ENCODE measurements around the gene RNF41.
"Not testable (repeated sequence)": the region's sequence is repeated elsewhere in the genome, so short reads cannot be mapped to it uniquely, and the experiment has no call there.

RNF41 gene

GRCh38 chr12:56221757-56222530 is at the start of gene RNF41:
TSS of gene RNF41 (minus strand) at chr12:56221922. CDS start at chr12:56214047, 7,875 bp downstream.
- peak; percentile 87 for DNase-seq (ENCODE audit: low read depth in 2 of 2)

GRCh38 chr12:56271031-56271430 is 49.3 kb upstream of the RNF41 start:
- DNase-seq (ENCODE audit: low read depth in 2 of 2) = no peak

- no peak for DNase-seq (ENCODE audit: low read depth in 2 of 2)
Observed at GRCh38 chr12:56267443-56268071, 45.8 kb upstream of the RNF41 start.

- peak; percentile 81 to 83 for DNase-seq (ENCODE audit: low read depth in 2 of 2)
Observed at GRCh38 chr12:56266693-56267442, 45.1 kb upstream of the RNF41 start, which contains the start of gene COQ10A. TSS of gene COQ10A (plus strand) at chr12:56266942. CDS start at chr12:56267119, 177 bp downstream.

GRCh38 chr12:56266068-56266692 is 44.5 kb upstream of the RNF41 start:
- not testable (repeated sequence) for DNase-seq (ENCODE audit: low read depth in 2 of 2)

GRCh38 chr12:56262955-56263354 is 41.2 kb upstream of the RNF41 start:
- DNase-seq (ENCODE audit: low read depth in 2 of 2) = not testable (repeated sequence)

- no peak for DNase-seq (ENCODE audit: low read depth in 2 of 2)
Observed at GRCh38 chr12:56261503-56262232, 39.9 kb upstream of the RNF41 start.

- DNase-seq (ENCODE audit: low read depth in 2 of 2) = no peak
Observed at GRCh38 chr12:56260921-56261320, 39.2 kb upstream of the RNF41 start.

GRCh38 chr12:56260380-56260779 is 38.7 kb upstream of the RNF41 start:
- DNase-seq (ENCODE audit: low read depth in 2 of 2) = no peak

- DNase-seq (ENCODE audit: low read depth in 2 of 2) = no peak
Observed at GRCh38 chr12:56258820-56259183, 37.1 kb upstream of the RNF41 start.

- peak; percentile 17 to 75 for DNase-seq (ENCODE audit: low read depth in 2 of 2)
Observed at GRCh38 chr12:56258068-56258819, 36.5 kb upstream of the RNF41 start, which contains the start of gene ANKRD52. TSS of gene ANKRD52 (minus strand) at chr12:56258384. CDS start at chr12:56258269, 115 bp downstream.

GRCh38 chr12:56257491-56258067 is 35.9 kb upstream of the RNF41 start:
- DNase-seq (ENCODE audit: low read depth in 2 of 2) = no peak

GRCh38 chr12:56257071-56257470 is 35.3 kb upstream of the RNF41 start:
- no peak for DNase-seq (ENCODE audit: low read depth in 2 of 2)

- no peak for DNase-seq (ENCODE audit: low read depth in 2 of 2)
Observed at GRCh38 chr12:56256326-56256960, 34.7 kb upstream of the RNF41 start.

GRCh38 chr12:56255671-56256070 is 33.9 kb upstream of the RNF41 start:
- DNase-seq (ENCODE audit: low read depth in 2 of 2) = no peak

- no peak for DNase-seq (ENCODE audit: low read depth in 2 of 2)
Observed at GRCh38 chr12:56253091-56253490, 31.4 kb upstream of the RNF41 start.

GRCh38 chr12:56252649-56253048 is 30.9 kb upstream of the RNF41 start:
- no peak for DNase-seq (ENCODE audit: low read depth in 2 of 2)

GRCh38 chr12:56248711-56249110 is 27.0 kb upstream of the RNF41 start:
- no peak for DNase-seq (ENCODE audit: low read depth in 2 of 2)

- no peak for DNase-seq (ENCODE audit: low read depth in 2 of 2)
Observed at GRCh38 chr12:56247923-56248322, 26.2 kb upstream of the RNF41 start.

GRCh38 chr12:56244494-56244893 is 22.8 kb upstream of the RNF41 start:
- no peak for DNase-seq (ENCODE audit: low read depth in 2 of 2)

All from stimulated activated CD8-positive, alpha-beta memory T cell treated with anti-CD3 and anti-CD28 coated beads, Interleukin-7, amount 100 ng/mL, for 4 hours (primary cell).